GM19397 (cell line): Measurements from ENCODE around the gene CDC14A.
A peak's percentile ranks its signal among the peaks of the same experiment; 100 is the strongest.

ENCODE experiments used
- ATAC-seq: cut with Tn5 transposase; IDR thresholded peaks from one replicate; pipeline ENCODE4 v1.9.1; 2021; ENCODE audit warnings: mild to moderate bottlenecking, moderate library complexity; ENCODE audit not compliant: unreplicated experiment

Gene CDC14A

GRCh38 chr1:100524355-100524754 is 172.0 kb downstream of the CDC14A start:
- ATAC-seq = no peak

- ATAC-seq = no peak
Observed at GRCh38 chr1:100526894-100527293, 174.6 kb downstream of the CDC14A start.

- ATAC-seq = no peak
Observed at GRCh38 chr1:100528871-100529270, 176.6 kb downstream of the CDC14A start.

GRCh38 chr1:100530141-100530540 is 177.8 kb downstream of the CDC14A start:
- ATAC-seq = no peak

- ATAC-seq = peak; percentile 84
Observed at GRCh38 chr1:100530880-100531487, 178.7 kb downstream of the CDC14A start.

- no peak for ATAC-seq
Observed at GRCh38 chr1:100532645-100533044, 180.3 kb downstream of the CDC14A start.

GRCh38 chr1:100535264-100535663 is 183.0 kb downstream of the CDC14A start:
- no peak for ATAC-seq

GRCh38 chr1:100536031-100536430 is 183.7 kb downstream of the CDC14A start:
- ATAC-seq = peak; percentile 77

GRCh38 chr1:100538913-100539835 is 186.9 kb downstream of the CDC14A start:
- no peak for ATAC-seq

- no peak for ATAC-seq
Observed at GRCh38 chr1:100539836-100540536, 187.7 kb downstream of the CDC14A start.

GRCh38 chr1:100542285-100542684 is 190.0 kb downstream of the CDC14A start:
- no peak for ATAC-seq

- ATAC-seq = no peak
Observed at GRCh38 chr1:100543640-100544039, 191.3 kb downstream of the CDC14A start.

- ATAC-seq = no peak
Observed at GRCh38 chr1:100544791-100545190, 192.5 kb downstream of the CDC14A start.

GRCh38 chr1:100545855-100546254 is 193.5 kb downstream of the CDC14A start:
- no peak for ATAC-seq

GRCh38 chr1:100552031-100552430 is 199.7 kb downstream of the CDC14A start:
- ATAC-seq = no peak

GRCh38 chr1:100552922-100553321 is 200.6 kb downstream of the CDC14A start:
- no peak for ATAC-seq

GRCh38 chr1:100556181-100556580 is 203.9 kb downstream of the CDC14A start:
- ATAC-seq = no peak

GRCh38 chr1:100556925-100557605 is 204.8 kb downstream of the CDC14A start:
- ATAC-seq = no peak

GRCh38 chr1:100557606-100557953 is 205.3 kb downstream of the CDC14A start:
- ATAC-seq = no peak

- peak; percentile 80 for ATAC-seq
Observed at GRCh38 chr1:100565533-100565932, 213.2 kb downstream of the CDC14A start.
